Skeletal muscle satellite cell (primary cell): ENCODE results near the gene SCUBE2.

Source experiments
- H3K27me3 ChIP-seq: 2 replicates; pipeline ENCODE4 v1.7.0; 2013; ENCODE audit warnings: low read length; ENCODE audit not compliant: control insufficient read depth, insufficient read depth
- H3K36me3 ChIP-seq: 2 replicates; pipeline ENCODE4 v1.7.0; 2013; ENCODE audit warnings: mild to moderate bottlenecking, control low read depth, low read length; ENCODE audit not compliant: insufficient read depth
- H3K4me1 ChIP-seq: 2 replicates; pipeline ENCODE4 v1.7.0; 2013; ENCODE audit warnings: low read length; ENCODE audit not compliant: control insufficient read depth, insufficient read depth
- H3K4me2 ChIP-seq: 2 replicates; pipeline ENCODE4 v1.7.0; 2013; ENCODE audit warnings: mild to moderate bottlenecking, low read length
- H3K4me3 ChIP-seq: 2 replicates; pipeline ENCODE4 v1.7.0; 2013; ENCODE audit warnings: low read length
- H3K9ac ChIP-seq: 2 replicates; pipeline ENCODE4 v1.7.0; 2013; ENCODE audit warnings: mild to moderate bottlenecking, low read depth, low read length, moderate library complexity
- H3K9me3 ChIP-seq: replicated peaks from 2 replicates; pipeline ENCODE4 v1.7.0; 2013; ENCODE audit warnings: mild to moderate bottlenecking, control low read depth, low read length

SCUBE2 gene

DNA sequence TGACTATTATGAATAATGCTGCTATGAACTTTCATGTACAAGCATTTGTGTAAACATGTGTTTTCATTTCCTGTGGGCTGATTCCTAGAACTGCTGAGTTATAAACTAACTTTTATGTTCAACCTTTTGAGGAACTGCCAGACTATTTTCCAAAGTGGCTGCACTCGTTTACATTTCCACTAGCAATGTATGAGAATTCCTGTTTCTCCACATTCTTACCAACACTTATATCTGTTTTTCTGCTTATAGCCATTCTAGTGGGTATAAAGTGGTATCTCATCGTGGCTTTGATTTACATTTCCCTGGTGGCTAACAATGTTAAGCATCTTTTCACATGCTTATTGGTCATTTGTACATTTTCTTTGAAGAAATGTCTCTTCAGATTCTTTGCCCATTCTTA, 35.2 kb upstream of the SCUBE2 start:
- no peaks in the 10 kb centered on the region for H3K9me3 ChIP-seq
- no peak overlapping the region for H3K4me2 ChIP-seq
- no peaks in the 10 kb centered on the region for H3K27me3 ChIP-seq
- H3K4me3 ChIP-seq, result no peak overlapping the region
- H3K9ac ChIP-seq, result no peak overlapping the region
- no peaks in the 10 kb centered on the region for H3K4me1 ChIP-seq
- peaks cover 6% of the 10 kb centered on the region for H3K36me3 ChIP-seq

DNA sequence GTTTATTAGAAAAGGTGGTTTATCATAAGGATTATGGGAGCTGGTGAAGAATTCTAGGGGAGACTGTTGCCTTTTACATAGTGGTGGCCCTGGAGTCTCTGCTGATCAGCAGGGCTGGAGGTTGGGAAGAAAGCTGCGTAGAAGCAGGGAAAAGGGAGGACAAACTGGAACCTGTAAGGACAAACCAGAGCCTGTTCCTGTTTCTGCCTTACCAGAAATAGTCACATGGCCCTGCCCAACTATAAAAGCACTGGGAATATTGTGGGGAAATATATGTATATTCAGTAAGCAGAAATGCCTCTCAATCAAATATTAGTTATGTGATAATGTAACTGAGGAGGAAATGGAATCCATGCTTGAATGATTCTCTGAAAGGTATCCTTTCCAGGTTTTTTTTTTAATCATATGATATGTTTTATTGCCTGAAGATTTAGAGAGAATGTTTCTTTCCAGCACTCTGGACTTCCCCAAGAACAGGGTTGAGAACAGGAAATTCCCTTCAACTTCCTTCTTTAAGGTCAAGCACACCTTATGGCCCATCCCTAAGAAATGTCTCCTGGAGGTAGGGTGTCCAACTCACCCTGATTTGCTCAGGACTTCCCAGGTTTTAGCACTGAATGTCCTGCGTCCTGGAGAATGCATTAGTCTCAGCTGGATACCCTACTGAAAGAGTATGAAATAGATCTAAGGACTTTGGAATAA, 33.9 kb upstream of the SCUBE2 start:
- Histone ChIP-seq H3K9ac (no peak overlapping the region), H3K27me3 (no peaks in the 10 kb centered on the region), H3K4me2 (no peak overlapping the region), H3K36me3 (no peaks in the 10 kb centered on the region), H3K4me3 (no peak overlapping the region), H3K9me3 (no peaks in the 10 kb centered on the region), H3K4me1 (no peaks in the 10 kb centered on the region)

DNA sequence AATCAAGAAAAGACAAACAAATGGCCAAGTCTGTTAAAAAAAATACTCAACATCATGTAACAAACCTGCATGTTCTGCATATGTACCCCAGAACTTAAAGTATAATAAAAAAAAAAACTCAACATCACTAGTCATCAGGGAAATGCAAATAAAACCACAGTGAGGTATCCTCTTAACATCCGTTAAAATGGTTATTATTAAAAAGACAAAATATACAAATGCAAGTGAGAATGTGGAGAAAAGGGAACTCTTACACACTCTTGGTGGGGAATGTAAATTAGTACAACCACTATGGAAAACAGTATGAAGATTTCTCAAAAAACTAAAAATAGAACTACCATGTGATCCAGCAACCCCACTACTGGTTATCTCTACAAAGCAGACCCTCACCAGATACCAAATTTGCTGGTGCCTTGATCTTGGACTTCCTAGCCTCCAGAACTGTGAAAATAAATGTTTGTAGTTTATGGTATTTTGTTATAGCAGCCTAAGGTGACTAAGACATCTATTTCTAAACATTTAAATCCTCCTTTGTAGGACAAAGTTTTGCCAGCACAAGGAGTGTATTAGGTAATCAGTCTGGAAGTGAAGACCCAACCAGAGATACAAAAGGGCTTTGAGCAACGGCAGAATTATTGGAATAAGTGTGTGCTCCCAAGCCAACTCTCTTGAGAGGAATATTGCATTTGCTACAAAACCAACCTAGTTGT, 32.4 kb upstream of the SCUBE2 start:
- Histone ChIP-seq H3K36me3 (no peaks in the 10 kb centered on the region), H3K27me3 (no peaks in the 10 kb centered on the region), H3K4me1 (no peaks in the 10 kb centered on the region), H3K4me2 (no peak overlapping the region), H3K4me3 (no peak overlapping the region), H3K9me3 (no peaks in the 10 kb centered on the region), H3K9ac (no peak overlapping the region)

DNA sequence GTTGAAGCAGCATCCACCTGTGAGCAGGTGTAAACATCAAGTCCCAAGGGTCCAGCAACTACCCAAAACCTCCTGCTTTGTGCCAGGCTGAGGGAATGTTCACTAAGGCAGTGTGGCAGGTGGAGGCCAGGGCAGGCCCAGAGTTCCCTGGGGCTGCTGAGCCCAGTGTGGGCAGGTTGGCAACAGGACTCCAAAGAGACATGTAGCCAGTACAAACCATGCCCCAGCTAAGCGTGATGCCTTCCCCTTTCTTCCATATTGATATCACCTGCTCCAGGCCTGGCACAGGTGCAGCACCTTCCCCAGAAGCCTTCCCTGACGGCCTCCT, 30.0 kb upstream of the SCUBE2 start:
- H3K9me3 ChIP-seq, result no peaks in the 10 kb centered on the region
- no peaks in the 10 kb centered on the region for H3K4me1 ChIP-seq
- no peaks in the 10 kb centered on the region for H3K27me3 ChIP-seq
- no peak overlapping the region for H3K4me3 ChIP-seq
- no peaks in the 10 kb centered on the region for H3K36me3 ChIP-seq
- no peak overlapping the region for H3K9ac ChIP-seq
- no peak overlapping the region for H3K4me2 ChIP-seq

DNA sequence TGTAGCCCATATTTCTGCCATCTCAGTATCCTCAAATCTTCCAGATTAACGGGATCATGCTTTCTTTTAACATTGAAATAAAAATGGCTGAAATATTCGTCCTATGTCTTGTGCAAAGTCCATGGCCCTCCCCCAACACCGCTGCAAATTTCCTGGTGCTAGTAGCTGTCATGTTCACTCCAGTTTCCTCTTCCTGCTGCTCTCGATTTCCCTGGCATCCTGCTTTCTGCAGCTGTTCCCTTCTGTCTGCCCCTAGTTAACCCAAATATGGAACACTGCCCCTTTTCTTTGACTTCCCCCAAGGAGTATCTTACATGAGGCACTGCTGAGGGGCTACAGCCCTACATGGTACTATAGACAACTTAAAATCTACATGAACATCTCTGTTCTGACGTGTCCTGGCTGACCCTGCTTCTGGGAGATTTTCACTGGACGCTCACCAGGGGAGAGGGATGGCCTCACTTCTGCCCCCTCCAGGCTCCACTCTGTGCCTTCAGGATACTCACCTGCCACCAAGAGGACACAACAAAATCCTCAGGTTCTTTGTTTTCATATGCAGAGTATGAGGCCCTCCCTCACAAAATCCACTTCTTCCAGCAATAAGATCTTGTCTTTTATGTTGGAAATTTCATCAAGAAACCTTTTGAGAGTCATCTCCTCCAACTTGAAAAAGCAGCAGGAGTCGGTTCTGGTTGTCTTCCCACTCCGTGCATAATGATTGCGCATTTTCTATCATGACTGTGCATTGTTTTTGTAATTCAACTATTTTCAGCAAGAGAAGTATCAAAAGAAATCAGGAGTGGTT, 29.5 kb upstream of the SCUBE2 start:
- Histone ChIP-seq H3K9ac (no peak overlapping the region), H3K4me1 (no peaks in the 10 kb centered on the region), H3K4me3 (no peak overlapping the region), H3K36me3 (no peaks in the 10 kb centered on the region), H3K27me3 (no peaks in the 10 kb centered on the region), H3K9me3 (no peaks in the 10 kb centered on the region), H3K4me2 (no peak overlapping the region)

DNA sequence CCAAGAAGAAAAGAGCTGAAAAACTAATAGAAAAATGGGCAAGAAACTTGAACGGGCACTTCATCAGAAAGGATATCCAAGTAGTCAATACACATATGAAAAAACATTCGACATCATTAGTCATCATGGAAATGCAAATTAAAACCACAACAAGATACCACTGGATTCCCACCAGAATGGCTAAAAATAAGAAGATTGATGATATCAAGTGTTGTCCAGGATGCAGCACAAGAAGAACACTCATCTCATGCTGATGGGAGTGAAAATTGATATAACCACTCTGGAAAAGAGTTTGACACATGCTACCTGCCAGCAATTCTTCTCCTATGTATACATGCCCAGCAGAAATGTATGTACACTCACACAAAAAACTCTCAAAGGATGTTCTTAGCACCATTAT, 26.9 kb upstream of the SCUBE2 start:
- H3K9ac ChIP-seq, result no peak overlapping the region
- peaks cover 3% of the 10 kb centered on the region for H3K9me3 ChIP-seq
- H3K36me3 ChIP-seq, result no peaks in the 10 kb centered on the region
- H3K4me1 ChIP-seq, result no peaks in the 10 kb centered on the region
- no peaks in the 10 kb centered on the region for H3K27me3 ChIP-seq
- H3K4me2 ChIP-seq, result no peak overlapping the region
- no peak overlapping the region for H3K4me3 ChIP-seq

DNA sequence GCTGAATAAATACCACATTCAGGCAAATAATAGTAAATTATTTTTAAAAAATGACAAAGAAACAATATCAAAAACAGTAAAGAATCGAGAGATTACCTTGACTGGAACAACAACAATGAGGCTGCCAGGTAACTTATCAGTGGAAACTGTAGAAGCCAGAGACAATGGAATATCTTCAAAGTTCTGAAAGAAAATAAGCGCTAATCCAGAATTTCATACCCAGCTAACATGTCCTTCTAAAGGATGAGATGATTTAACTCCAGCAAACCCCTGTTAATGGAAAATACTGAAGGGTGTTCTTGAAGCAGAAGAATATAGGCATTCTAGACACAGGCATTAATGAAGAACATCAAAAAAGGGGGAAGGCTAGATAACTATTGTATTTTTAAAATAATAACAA, 20.7 kb upstream of the SCUBE2 start:
- Histone ChIP-seq H3K4me2 (no peak overlapping the region), H3K27me3 (no peaks in the 10 kb centered on the region), H3K36me3 (peaks cover 5% of the 10 kb centered on the region), H3K4me3 (no peak overlapping the region), H3K4me1 (no peaks in the 10 kb centered on the region), H3K9ac (no peak overlapping the region), H3K9me3 (peaks cover 10% of the 10 kb centered on the region)

DNA sequence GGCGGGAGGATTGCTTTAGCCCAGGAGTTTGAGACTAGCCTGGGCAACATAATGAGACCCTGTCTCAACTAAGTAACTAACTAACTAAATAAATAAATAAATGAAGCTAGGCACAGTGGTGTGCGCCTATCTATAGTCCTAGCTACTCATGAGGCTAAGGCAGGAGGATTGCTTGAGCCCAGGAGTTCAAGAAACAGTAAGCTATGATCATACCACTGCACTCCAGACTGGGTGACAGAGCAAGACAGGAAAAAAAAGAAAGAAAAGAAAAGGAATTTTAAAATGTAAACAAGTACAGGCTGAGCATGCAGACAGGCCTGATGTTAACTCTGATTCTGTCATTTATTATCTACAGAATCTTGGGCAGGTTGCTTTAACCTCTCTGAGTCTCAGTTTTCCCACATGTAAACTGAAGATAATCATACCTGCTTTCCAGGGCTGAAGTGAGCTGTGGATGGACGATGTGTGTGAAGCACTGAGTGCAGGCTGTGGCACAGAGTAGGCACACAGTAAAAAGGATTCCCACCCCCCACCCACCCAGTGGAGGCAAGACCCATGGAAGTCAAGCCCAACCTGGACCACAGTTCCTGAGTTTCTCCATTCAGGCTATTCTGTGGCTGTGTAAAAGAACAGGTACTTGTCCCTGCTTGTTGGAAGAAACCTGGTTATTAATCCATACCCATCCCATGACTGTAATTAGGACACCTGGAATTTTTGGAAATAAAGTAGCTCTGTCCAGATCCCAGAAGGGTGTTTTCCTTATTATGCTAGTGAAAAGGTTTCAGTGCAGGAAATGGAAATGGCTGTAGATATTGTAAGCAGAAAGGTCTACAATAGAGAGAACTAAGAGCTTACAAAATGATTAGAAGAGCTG, 18.7 kb upstream of the SCUBE2 start:
- H3K4me3 ChIP-seq, result no peak overlapping the region
- H3K4me2 ChIP-seq, result no peak overlapping the region
- peaks cover 5% of the 10 kb centered on the region for H3K36me3 ChIP-seq
- H3K27me3 ChIP-seq, result no peaks in the 10 kb centered on the region
- H3K9me3 ChIP-seq, result peaks cover 10% of the 10 kb centered on the region
- H3K4me1 ChIP-seq, result no peaks in the 10 kb centered on the region
- H3K9ac ChIP-seq, result no peak overlapping the region

DNA sequence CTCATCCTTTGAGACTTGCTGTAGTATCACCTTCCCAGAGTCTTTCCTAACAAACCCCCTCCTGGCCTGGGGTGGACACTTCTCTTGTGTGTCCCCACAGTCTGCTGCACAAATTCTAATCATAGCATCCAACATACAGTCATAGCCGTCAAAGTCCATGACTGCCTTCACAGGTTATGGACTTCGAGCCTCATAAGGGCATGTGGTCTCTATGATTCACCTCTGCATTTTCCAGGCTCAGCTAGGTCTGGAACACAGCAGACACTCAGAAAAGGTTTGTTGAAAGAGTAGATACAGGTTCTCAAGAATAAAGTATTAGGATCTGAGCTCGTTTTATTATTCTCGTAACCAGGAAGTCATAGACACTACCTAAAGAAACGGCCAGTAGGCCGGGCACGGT, 13.2 kb upstream of the SCUBE2 start:
- no peaks in the 10 kb centered on the region for H3K9me3 ChIP-seq
- no peaks in the 10 kb centered on the region for H3K4me1 ChIP-seq
- no peak overlapping the region for H3K4me3 ChIP-seq
- H3K4me2 ChIP-seq, result no peak overlapping the region
- H3K27me3 ChIP-seq, result no peaks in the 10 kb centered on the region
- no peaks in the 10 kb centered on the region for H3K36me3 ChIP-seq
- no peak overlapping the region for H3K9ac ChIP-seq

DNA sequence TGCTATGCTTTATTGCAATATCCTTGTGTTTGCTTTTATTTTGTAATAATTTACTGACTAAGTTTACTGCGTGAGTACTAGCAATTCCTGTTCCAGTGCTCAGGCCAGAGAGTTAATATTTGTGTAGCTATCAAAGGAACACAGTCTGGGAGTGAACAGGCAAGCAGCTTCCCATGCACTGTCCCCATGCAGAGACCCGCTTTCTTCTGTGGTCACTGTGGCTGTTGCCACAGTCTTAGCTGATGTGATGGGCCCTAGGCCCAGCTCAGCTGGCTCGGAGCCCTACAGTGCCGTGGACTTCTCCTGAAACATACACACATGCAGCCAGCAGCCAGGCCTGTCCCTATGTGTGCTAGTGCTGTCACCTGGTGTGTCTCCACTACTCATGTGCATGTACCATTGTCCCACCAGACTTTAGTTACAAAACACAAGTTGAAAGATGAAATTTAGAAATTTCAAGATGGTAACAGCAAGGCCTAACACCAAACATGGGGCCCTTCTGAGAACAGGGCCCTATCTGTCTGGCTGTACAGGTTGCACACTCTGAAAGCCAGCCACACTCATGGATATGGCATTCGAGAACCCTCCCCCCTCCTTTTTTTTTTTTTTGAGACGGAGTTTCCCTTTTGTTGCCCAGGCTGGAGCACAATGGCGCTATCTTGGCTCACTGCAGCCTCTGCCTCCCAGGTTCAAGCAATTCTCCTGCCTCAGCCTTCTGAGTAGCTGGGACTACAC, 12.3 kb upstream of the SCUBE2 start:
- no peaks in the 10 kb centered on the region for H3K9me3 ChIP-seq
- no peaks in the 10 kb centered on the region for H3K36me3 ChIP-seq
- no peak overlapping the region for H3K9ac ChIP-seq
- no peaks in the 10 kb centered on the region for H3K4me1 ChIP-seq
- no peaks in the 10 kb centered on the region for H3K27me3 ChIP-seq
- no peak overlapping the region for H3K4me2 ChIP-seq
- no peak overlapping the region for H3K4me3 ChIP-seq
